Chondrocyte (in vitro differentiated cells): ENCODE measurements around the gene KCTD21. TPM values are rescaled to one million over a fixed set of nuclear protein-coding genes. Genes with fewer than 3 reads are reported as not detected.
A peak's percentile ranks its signal among the peaks of the same experiment; 100 is the strongest.
"Not testable (repeated sequence)": the region's sequence is repeated elsewhere in the genome, so short reads cannot be mapped to it uniquely, and the experiment has no call there.

Experiments
- DNase-seq: peaks from one replicate; pipeline ENCODE4 v3.0.0; 2021; ENCODE audit warnings: mixed read lengths, low spot score
- H3K27ac Mint-ChIP-seq: one replicate; pipeline ENCODE4 v1.8.0; 2021; ENCODE audit warnings: mild to moderate bottlenecking, moderate library complexity, mixed read lengths; ENCODE audit not compliant: unreplicated experiment
- H3K27me3 Mint-ChIP-seq: 2 replicates; pipeline ENCODE4 v1.8.0; 2021; ENCODE audit warnings: low read depth, mixed read lengths
- H3K36me3 Mint-ChIP-seq: 2 replicates; pipeline ENCODE4 v1.8.0; 2021; ENCODE audit warnings: low read depth, mixed read lengths
- H3K4me1 Mint-ChIP-seq: 2 replicates; pipeline ENCODE4 v1.8.0; 2021; ENCODE audit warnings: low read depth, mild to moderate bottlenecking, mixed read lengths
- H3K4me3 Mint-ChIP-seq: one replicate; pipeline ENCODE4 v1.8.0; 2021; ENCODE audit warnings: mild to moderate bottlenecking, moderate library complexity, mixed read lengths; ENCODE audit not compliant: unreplicated experiment
- H3K9me3 Mint-ChIP-seq: 2 replicates; pipeline ENCODE4 v1.8.0; 2021; ENCODE audit warnings: low read depth, mixed read lengths
- total RNA-seq: library from RNA; stranded (reverse); gene quantifications from 3 replicates; pipeline ENCODE4 v1.2.1, GENCODE V29; 2021
- TF ChIP-seq, protein P1 (sequence below): fragments of 200-600 bp; sonication (generic); IDR thresholded peaks from 2 replicates; pipeline ENCODE4 v1.5.0; 2021; ENCODE audit warnings: antibody characterized with exemption, mild to moderate bottlenecking, moderate library complexity

The KCTD21 gene
- total RNA-seq, 1 donor from 2014 or later = 15.2 TPM

DNA sequence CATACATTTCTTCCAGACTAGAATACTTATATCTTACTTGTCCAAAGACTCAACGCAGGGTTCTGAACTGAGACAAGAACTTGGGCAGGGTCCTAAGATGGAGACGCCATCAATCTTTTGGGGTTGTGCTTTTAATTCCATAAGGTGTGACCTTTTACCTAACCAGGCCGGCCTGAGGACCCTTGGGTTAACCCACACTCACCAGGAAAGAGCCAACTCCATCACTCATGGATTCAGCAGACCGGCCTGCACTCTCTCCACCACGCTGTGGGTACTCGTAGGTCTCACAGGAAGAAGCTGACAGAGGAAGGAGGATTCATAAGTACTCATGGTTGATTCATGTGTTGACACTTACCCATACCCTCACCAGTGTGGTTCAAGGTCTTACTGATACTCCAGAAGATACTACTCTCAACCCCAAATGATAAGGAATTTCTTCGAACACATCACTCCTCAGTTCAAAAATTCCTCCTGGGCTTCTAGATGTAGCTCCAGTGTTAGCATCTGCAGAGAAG, 36.5 kb upstream of the KCTD21 start:
- H3K27ac Mint-ChIP-seq = no peak overlapping the region
- no peak overlapping the region for H3K4me3 Mint-ChIP-seq
- no peaks in the 10 kb centered on the region for H3K4me1 Mint-ChIP-seq
- no peaks in the 10 kb centered on the region for H3K9me3 Mint-ChIP-seq
- H3K27me3 Mint-ChIP-seq = no peaks in the 10 kb centered on the region
- TF ChIP-seq, protein P1, sequence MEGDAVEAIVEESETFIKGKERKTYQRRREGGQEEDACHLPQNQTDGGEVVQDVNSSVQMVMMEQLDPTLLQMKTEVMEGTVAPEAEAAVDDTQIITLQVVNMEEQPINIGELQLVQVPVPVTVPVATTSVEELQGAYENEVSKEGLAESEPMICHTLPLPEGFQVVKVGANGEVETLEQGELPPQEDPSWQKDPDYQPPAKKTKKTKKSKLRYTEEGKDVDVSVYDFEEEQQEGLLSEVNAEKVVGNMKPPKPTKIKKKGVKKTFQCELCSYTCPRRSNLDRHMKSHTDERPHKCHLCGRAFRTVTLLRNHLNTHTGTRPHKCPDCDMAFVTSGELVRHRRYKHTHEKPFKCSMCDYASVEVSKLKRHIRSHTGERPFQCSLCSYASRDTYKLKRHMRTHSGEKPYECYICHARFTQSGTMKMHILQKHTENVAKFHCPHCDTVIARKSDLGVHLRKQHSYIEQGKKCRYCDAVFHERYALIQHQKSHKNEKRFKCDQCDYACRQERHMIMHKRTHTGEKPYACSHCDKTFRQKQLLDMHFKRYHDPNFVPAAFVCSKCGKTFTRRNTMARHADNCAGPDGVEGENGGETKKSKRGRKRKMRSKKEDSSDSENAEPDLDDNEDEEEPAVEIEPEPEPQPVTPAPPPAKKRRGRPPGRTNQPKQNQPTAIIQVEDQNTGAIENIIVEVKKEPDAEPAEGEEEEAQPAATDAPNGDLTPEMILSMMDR = no peak
- no peak for DNase-seq
- H3K36me3 Mint-ChIP-seq = peaks cover 25% of the 10 kb centered on the region

DNA sequence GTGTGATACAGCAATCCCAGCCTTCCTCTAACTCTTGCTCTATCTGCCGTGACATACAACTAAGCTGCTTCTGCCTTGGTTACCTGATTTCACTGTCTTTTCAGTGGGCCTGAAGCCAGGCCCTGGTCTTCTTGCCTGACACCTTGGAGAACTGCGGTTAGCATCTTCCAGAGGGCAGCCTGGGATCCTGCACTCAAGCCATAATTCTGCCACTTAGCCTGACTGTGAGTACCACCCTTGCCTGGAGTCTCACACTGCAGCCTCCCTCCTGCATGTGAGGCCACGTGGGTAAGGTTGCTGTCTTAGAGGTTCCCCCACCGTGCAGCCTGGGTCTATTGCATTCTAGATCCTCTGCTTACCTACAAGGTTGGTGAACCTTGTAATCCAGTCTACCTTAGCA, 36.1 kb upstream of the KCTD21 start:
- TF ChIP-seq, protein P1 = no peak
- DNase-seq = no peak
- no peak overlapping the region for H3K4me3 Mint-ChIP-seq
- peaks cover 25% of the 10 kb centered on the region for H3K36me3 Mint-ChIP-seq
- peak overlapping the region; percentile 38 for H3K27ac Mint-ChIP-seq
- no peaks in the 10 kb centered on the region for H3K27me3 Mint-ChIP-seq
- H3K9me3 Mint-ChIP-seq = no peaks in the 10 kb centered on the region
- H3K4me1 Mint-ChIP-seq = no peaks in the 10 kb centered on the region

DNA sequence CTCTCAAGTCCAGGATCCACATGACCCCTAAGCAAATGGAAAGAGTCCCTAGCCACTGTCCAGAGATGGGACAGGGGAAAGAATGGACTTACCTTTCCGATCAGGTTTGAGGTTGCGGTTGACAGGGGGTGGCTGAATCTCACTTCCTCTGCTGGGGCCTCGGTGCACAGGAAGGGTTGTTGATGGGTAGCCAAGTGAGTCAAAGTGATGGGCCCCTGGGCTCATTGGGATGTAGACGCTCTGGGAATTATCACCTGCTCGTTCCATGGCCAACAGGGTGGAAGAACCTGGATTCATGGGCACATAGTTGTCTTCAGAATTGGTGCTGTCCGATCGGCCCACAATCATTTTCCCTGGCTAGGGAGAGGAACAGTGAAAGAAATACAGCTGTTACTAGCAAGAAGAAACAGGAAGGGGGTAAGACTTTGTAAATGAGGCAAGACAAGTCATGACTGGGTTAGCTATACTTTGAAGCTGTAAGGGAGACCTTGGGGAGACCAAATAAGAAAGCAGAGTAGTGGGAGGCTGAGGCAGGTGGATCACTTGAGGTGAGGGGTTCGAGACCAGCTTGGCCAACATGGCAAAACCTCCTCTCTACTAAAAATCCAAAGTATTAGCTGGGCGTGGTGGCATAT, 35.0 kb upstream of the KCTD21 start:
- TF ChIP-seq, protein P1 = no peak
- Mint-ChIP-seq H3K27me3 (no peaks in the 10 kb centered on the region), H3K36me3 (peaks cover 30% of the 10 kb centered on the region), H3K9me3 (no peaks in the 10 kb centered on the region), H3K4me3 (no peak overlapping the region), H3K27ac (no peak overlapping the region), H3K4me1 (no peaks in the 10 kb centered on the region)
- no peak for DNase-seq

DNA sequence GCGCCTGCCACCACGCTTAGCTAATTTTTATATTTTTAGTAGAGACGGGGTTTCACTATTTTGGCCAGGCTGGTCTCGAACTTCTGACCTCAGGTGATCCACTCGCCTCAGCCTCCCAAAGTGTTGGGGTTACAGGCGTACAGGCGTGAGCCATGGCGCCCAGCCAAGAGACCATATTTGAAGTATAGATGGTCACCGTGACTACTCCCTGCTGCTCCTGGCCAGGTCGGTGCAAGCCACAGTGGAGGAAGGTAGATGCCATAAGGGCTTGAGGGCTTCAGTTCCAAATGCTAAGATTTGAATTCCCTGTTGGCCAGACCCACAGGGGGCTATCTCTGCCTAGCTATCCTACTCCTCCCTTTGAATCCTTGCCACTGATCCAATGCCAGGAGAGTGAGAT, 34.3 kb upstream of the KCTD21 start:
- H3K4me1 Mint-ChIP-seq, DNase-seq, H3K9me3 Mint-ChIP-seq, H3K27me3 Mint-ChIP-seq, H3K4me3 Mint-ChIP-seq, H3K27ac Mint-ChIP-seq: not testable (repeated sequence)
- H3K36me3 Mint-ChIP-seq = peaks cover 34% of the 10 kb centered on the region

DNA sequence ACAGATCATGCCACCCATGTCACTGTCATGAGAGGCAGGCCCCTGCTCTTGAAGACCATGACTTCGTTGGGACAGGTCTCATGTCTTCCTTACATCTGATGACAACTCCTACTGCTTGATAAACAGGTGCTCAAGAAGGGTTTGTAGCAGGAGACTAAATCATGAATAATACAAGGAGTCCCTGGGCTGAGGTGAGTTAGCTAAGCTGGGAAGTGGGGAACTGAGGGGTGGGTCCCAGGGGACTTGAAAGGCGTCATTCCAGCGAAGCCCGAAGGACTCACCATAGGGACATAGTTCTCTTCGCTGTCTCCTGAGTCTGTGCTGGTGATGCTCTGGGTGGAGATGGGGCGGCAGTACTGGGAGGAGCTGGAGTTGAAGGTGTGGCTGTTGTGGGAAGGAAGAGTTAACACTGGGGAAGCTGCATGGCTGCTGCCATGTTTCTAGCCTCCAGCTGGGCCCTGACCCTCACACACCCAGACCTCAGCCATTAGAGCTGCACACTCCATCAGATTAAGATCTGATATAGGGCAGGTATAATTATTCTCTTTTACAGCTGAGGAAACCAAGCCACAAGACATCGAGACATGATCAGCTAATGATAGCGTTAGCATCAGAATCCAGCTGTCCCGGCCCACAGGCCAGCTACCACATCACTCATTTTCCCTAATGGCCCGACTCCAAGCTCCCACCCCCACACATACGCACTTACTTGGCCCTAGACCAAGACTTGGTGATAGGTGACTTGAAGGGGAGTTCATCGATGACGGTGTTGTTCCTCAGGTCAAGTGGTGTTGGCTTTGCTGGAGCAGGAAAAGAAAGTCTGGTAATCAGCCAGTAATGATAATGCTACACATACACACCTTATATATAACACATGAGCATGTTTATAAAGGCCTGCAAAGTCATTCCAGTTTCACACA, 33.2 kb upstream of the KCTD21 start:
- Mint-ChIP-seq H3K4me3 (no peak overlapping the region), H3K9me3 (no peaks in the 10 kb centered on the region), H3K27me3 (no peaks in the 10 kb centered on the region), H3K36me3 (peaks cover 38% of the 10 kb centered on the region), H3K4me1 (no peaks in the 10 kb centered on the region), H3K27ac (no peak overlapping the region)
- no peak for DNase-seq
- TF ChIP-seq, protein P1 = no peak
